Suppressor macrophage (primary cell): ENCODE results near the gene RANBP17.
A peak's percentile ranks its signal among the peaks of the same experiment; 100 is the strongest.
"Not testable (repeated sequence)": the region's sequence is repeated elsewhere in the genome, so short reads cannot be mapped to it uniquely, and the experiment has no call there.

Experiments used
- DNase-seq, 4 experiments: peaks; one replicate each; pipeline ENCODE4 v3.0.0-alpha.2; 2020 to 2022

RANBP17 gene

GRCh38 chr5:171258737-171259415 lies 397.1 kb downstream of the RANBP17 start:
- DNase-seq = no peak

- no peak for DNase-seq
Observed at GRCh38 chr5:171261361-171261760, 399.5 kb downstream of the RANBP17 start.

GRCh38 chr5:171261904-171262303 lies 400.1 kb downstream of the RANBP17 start:
- no peak for DNase-seq

- peak in 1 of 4 experiments; percentile 3 for DNase-seq
Observed at GRCh38 chr5:171263181-171263580, 401.4 kb downstream of the RANBP17 start.

- DNase-seq = no peak
Observed at GRCh38 chr5:171264843-171265242, 403.0 kb downstream of the RANBP17 start.

GRCh38 chr5:171268700-171269620 lies 407.1 kb downstream of the RANBP17 start:
- no peak for DNase-seq

- no peak for DNase-seq
Observed at GRCh38 chr5:171269717-171270116, 407.9 kb downstream of the RANBP17 start.

GRCh38 chr5:171270136-171270535 lies 408.3 kb downstream of the RANBP17 start:
- DNase-seq = no peak

- no peak for DNase-seq
Observed at GRCh38 chr5:171271798-171272197, 410.0 kb downstream of the RANBP17 start.

GRCh38 chr5:171272996-171273970 lies 411.5 kb downstream of the RANBP17 start:
- peak; percentile 6 to 33 (median 15) for DNase-seq

GRCh38 chr5:171275841-171276544 lies 414.2 kb downstream of the RANBP17 start:
- no peak for DNase-seq

GRCh38 chr5:171283753-171284152 lies 421.9 kb downstream of the RANBP17 start:
- no peak for DNase-seq

- no peak for DNase-seq
Observed at GRCh38 chr5:171285465-171285864, 423.6 kb downstream of the RANBP17 start.

- no peak for DNase-seq
Observed at GRCh38 chr5:171288066-171288465, 426.2 kb downstream of the RANBP17 start.

GRCh38 chr5:171291371-171291770 lies 429.6 kb downstream of the RANBP17 start:
- no peak for DNase-seq

- DNase-seq = no peak
Observed at GRCh38 chr5:171295299-171295698, 433.5 kb downstream of the RANBP17 start.

- no peak for DNase-seq
Observed at GRCh38 chr5:171295801-171296200, 434.0 kb downstream of the RANBP17 start.

- DNase-seq = not testable (repeated sequence)
Observed at GRCh38 chr5:171297941-171298340, 436.1 kb downstream of the RANBP17 start.

- no peak for DNase-seq
Observed at GRCh38 chr5:171299228-171299627, 437.4 kb downstream of the RANBP17 start.

- no peak for DNase-seq
Observed at GRCh38 chr5:171299851-171300250, 438.0 kb downstream of the RANBP17 start.

GRCh38 chr5:171300358-171300757 lies 438.5 kb downstream of the RANBP17 start:
- DNase-seq = no peak

- DNase-seq = no peak
Observed at GRCh38 chr5:171306166-171306565, 444.3 kb downstream of the RANBP17 start.
